Medulla oblongata (tissue), 1 donor: Measurements from ENCODE around the gene IL1RAPL1.

Experiments used
- DNase-seq: peaks from one replicate; pipeline ENCODE4 v3.0.0-alpha.2; 2015; ENCODE audit errors: extremely low spot score

IL1RAPL1 gene

DNA sequence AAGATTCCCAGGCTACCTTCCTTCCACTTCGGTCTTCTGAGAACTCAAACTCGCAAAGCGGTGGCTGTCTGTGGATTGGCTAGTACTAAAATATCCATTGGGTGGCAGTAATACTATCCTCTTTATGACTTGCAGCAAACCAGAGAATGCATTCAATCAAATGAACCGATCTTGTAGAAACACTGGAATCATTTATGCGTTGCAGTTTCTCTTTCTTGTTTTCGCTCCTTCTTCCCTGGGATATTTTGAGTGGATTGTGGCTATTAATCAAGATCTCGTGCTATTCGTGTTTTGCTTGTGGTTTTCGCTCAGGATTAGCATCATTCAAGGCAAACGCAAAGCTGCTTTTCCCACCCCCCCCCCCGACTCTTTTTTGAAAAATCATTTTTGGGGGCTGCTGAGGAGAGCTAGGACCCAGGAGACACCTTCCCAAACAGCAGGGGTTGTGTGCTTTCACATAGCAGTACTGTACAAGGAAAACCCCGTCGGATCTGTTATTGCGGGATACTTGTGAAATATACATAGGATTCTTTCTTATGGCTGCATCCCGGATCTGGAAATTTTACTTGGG, at the start of gene IL1RAPL1:
Gene IL1RAPL1 (plus strand): TSS at position 466 of the 571 bp plus-strand sequence.
- peak; percentile 77 for DNase-seq

DNA sequence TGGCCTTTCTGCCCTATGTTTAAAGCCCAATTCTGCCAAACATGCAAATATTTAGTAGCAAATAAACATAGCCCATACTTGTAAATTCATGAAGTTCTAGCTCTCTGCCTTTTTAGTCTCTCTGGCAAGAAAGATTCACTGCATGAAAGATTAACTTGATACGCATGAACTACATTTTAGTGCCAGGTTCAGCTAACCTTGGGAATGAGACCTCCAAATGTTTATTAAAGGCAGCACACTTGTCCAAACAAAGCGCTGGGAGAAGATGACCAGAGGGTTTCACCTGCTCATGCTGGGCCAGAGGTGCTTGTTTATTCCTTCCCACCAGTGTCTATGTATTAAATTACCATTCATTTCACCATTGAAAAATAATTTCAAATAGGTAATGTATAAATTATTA, 44.5 kb upstream of the IL1RAPL1 start:
- no peak for DNase-seq

GRCh38 chrX:28549838-28550237, 37.4 kb upstream of the IL1RAPL1 start:
- no peak for DNase-seq

DNA sequence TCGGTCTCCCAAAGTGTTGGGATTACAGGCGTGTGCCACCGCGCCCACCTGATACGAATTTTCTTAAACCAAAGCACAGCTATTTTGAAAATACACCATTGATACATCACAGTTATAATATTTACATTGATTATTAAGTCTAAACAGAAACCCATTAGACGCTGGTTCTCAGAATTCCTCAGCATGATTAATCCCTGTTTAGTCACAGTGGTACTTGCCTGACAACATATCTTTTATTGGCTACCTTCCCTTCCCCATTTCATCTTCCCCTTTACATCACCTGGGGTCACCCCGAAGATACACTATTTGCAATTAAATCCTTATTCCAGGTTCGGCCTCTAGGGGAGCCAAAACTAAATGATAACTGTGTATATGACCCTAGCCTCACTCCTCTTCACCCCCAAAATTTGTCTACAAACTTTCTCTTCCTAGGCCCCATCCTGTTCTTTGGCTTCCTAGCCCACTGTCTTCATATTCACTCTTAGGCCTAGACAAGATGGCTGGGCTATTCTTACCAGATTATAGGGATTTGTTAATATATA, 36.8 kb upstream of the IL1RAPL1 start:
- DNase-seq = no peak

DNA sequence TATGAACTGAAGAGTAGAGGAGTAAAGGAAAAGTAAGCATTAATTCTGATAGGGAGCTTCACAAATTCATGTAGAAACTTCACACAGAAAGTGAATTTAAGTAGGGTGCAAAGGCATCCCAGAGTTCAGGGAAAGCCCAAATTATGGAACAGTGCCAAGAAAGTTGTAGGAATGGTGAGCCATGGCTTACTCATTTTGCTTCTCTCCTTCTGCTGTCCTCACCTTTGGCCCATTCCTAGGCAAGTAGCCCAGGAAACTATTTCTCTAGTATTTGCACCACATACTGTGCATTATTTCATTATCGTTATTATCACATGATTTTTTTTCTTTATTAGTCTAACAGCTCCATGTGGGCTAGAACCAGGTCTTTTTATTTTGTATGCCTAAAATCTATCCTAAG, 34.9 kb upstream of the IL1RAPL1 start:
- DNase-seq = no peak

GRCh38 chrX:28552882-28553829, 34.1 kb upstream of the IL1RAPL1 start:
- DNase-seq = no peak

DNA sequence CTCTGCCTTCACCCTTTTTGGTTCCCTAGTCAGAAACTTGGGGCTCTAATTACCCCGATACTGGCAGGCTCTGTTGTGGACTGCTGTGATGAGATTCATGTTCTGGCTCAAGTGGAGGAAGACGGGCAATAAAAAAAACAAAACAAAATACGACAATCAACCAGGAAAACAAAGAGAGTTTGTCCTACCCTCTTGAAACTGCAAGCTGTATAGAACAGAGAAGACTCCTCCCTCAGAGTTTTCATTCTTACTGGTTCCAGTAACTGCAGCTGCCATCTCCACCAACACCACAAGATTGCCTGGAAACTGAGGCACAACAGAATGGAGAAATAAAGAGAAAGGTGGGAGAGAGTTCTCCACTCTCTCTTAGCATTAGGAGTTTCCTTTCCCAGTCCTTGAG, 11.1 kb upstream of the IL1RAPL1 start:
- DNase-seq = no peak

DNA sequence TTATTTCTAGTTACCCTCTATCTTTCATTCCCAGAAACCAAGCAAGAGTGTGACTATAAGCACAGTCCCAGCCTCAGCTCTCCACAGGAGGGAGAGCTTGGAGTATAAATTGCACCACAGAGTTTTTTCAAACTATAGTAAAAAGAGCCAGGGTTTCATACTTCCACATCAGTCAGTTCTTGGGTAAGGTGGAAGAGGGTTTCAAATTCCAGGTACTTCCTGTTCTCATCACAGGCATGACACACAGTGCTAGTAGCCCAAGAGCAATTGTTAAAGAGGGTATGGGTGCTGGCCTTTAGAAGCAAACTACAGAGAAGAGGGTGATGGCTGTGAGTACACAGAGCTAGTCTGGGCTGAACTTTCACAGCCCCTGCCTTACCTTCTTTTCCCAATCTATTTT, 5.7 kb upstream of the IL1RAPL1 start:
- no peak for DNase-seq

DNA sequence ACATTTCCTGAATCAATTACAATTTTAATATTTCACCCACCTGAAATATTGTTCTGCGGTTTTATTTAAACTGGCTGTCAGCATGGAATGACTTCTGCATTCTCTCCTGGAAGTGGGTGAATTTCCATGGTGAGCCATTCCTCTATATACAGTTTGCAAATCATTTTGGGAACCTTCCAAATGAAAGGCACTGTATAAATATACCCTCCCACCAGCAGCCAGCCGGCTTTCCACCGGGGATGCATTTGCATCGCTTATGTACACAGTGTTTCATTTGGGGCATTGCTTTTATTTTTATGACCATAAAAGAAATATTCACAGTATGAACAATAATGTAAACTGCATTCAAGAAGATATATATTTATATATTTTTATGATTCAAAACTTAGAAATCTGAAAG, 4.7 kb upstream of the IL1RAPL1 start:
- DNase-seq = no peak

DNA sequence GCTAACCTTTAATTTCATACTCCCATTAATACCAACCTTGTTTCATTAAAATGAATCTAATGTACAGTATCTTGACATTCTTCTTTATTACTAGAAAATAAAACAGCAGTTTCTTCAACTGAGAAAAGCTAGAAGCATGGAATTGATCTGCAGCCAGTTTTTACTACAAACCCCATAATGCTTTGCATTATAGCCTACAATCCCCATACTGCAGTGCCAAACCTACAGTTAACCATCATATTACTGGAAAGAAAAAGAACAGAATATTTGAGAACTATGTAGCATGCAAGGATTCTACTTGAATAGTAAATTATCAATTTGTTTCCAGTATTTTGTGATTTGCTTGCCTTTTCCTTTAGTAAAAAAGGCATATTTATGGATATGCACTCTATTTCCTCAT, 3.2 kb upstream of the IL1RAPL1 start:
- no peak for DNase-seq

- no peak for DNase-seq
Observed at GRCh38 chrX:28585767-28586166, 1.5 kb upstream of the IL1RAPL1 start.

GRCh38 chrX:28586286-28586685, 960 bp upstream of the IL1RAPL1 start:
- no peak for DNase-seq

- no peak for DNase-seq
Observed at GRCh38 chrX:28589046-28589445, 1.8 kb downstream of the IL1RAPL1 start.

GRCh38 chrX:28590396-28590795, 3.1 kb downstream of the IL1RAPL1 start:
- no peak for DNase-seq

DNA sequence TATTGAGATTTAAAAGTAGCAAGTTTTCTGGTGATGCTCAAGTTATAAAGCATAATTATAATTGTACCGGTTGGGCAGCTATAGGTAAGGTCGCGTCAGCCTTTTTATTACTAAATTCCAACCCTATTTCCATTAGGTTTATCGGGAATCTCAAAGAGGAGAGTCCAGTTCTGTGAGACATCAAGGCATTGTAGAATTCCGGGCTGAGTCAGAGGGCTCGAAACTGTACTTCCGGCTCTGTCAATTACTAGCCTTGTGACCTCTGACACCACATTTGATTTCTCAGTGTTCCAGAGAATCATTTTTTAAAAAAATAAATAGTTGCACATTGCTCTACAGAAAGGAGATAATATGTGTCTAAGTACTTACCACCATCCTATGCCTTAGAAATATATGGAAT, 4.3 kb downstream of the IL1RAPL1 start:
- DNase-seq = no peak

DNA sequence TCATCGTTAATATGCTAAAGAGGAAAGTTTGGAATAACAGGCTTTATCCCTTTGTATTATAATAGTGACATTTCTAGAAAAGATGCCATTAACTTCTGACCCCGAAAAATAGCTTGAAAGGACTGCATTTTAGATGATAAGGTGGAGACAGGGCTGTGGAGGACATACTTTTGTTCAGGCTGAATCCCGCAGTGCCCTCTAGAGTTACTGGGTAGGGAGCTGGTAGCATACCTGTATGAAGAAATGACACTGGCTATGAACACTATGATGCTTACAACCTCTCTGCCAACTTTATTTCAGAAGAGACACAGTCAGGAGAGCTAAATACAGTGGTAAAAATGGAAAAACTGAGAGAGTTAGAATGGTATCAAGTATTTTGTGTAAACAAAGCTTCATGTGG, 8.1 kb downstream of the IL1RAPL1 start:
- DNase-seq = no peak

DNA sequence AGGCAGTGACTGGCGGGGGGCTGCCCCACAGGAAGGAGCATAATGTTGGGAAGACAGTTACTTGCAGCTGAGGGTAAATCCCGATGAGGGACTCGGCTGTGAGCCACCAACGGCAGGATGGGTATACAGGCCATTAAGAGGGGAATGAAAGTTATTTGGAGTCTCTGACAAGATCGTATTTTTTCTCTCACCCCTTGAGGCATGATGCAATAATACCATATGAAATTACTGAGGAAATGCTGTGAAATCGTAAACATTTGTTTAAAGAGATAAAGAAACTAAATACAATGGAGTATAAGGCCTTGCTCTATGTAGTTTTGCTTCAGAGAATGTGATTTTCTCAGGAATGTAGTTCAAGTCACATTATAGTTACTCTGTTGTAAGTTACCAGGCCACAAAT, 12.7 kb downstream of the IL1RAPL1 start:
- no peak for DNase-seq

GRCh38 chrX:28609003-28609402, 21.8 kb downstream of the IL1RAPL1 start:
- peak; percentile 54 for DNase-seq

DNA sequence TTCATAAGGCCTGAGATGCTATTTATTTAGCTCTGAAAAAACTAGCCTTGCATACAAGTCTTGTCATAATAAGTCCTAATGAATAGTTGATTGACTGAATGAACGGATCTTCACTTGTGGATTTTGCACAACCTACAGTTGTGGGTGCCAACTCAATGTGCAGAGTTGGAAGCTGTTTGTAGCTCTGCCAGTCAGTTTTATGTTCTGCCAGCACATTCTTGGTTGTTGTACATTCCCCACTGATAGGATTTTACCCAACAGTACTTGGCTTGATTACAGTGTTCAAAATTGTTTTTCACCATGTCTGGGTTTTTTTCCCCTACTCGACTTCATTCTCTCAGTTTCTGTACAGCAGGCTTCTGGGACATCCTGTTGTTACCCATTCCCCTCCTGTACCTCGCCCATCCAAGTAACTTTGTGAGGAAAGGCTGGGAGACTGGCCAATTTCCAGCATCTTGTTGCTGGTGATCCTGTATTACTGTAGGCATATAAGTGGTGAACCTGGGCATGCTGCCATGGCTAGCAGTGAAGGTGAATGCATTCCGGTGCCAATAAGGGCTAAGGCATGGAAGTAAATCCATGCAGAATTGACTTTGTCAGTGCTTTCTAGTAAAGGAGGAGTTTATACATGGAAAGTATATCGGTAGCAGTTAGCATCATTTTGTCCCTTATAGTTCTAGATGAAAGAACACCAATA, 22.8 kb downstream of the IL1RAPL1 start:
- DNase-seq = no peak

DNA sequence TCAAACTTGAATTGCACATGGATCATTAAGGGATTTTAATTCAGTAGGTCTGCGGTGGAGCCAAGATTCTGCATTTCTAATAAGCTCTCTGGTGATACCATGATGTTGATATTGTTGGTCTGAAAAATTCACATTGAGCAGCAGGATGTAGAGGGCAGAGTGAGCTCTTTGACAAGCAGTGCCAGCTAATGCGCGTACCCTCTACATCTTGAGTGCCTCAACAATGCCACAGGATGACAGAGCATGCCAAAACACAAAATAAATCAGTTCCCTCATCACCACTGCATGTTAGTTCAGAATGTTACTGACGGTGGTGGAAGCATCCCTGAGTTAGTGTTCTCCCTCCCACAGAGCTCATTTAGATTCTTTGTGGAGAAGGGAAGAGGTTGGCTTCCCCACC, 23.5 kb downstream of the IL1RAPL1 start:
- DNase-seq = no peak

- no peak for DNase-seq
Observed at GRCh38 chrX:28613558-28613957, 26.3 kb downstream of the IL1RAPL1 start.

DNA sequence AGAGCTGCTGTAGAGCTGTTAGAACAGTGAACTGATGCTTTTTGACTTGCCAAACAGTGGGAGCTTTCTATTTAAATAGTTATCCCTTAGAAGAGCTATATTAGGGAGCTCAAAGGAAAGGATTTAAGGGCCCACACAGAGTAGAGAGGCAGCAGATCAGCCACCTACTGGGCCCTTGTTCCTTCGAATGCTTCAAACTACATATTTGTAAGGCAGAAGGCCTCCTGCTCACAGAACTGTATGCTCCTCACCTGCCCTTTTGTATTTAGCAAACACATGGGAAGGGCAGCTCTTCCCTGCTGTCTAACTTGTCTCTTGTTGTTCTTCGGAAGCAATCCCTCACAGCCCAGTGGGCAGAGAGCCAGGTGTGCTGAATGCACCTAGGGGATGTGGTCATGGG, 38.0 kb downstream of the IL1RAPL1 start:
- no peak for DNase-seq
